Measurements from ENCODE around the gene RHOH. TPM values are rescaled to one million over a fixed set of nuclear protein-coding genes. Genes with fewer than 3 reads are reported as not detected.
"Not testable (repeated sequence)": the region's sequence is repeated elsewhere in the genome, so short reads cannot be mapped to it uniquely, and the experiment has no call there.

RHOH gene
- total RNA-seq, 4 donors from 2014 or later = 0.67 to 2.7 (median 1.4) TPM

GRCh38 chr4:40283968-40284367, 87.1 kb downstream of the RHOH start:
- no peaks in the 10 kb centered on the region for H3K9me3 ChIP-seq
- H3K4me3 ChIP-seq (replicated peaks in 1 of 3) = no peak overlapping the region
- no peaks in the 10 kb centered on the region for H3K36me3 ChIP-seq
- no peaks in the 10 kb centered on the region for H3K4me1 ChIP-seq
- 72 to 80% methylated on average over 10 of the region's 10 CpGs for WGBS, 2 donors
- H3K27me3 ChIP-seq = no peaks in the 10 kb centered on the region
- H3K27ac ChIP-seq = no peak overlapping the region
- TF ChIP-seq CTCF (IDR thresholded peaks at IDR 0.05) = no peak
- no peak for TF ChIP-seq POLR2A (IDR thresholded peaks at IDR 0.05)
- intact Hi-C loops (cut with DNase I) = no loop called here
- peak in 1 of 2 donors; percentile 10 for DNase-seq

GRCh38 chr4:40285692-40286091, 88.9 kb downstream of the RHOH start:
- no peak for TF ChIP-seq CTCF (IDR thresholded peaks at IDR 0.05)
- TF ChIP-seq POLR2A (IDR thresholded peaks at IDR 0.05) = no peak
- Histone ChIP-seq H3K4me3 (replicated peaks in 1 of 3) (no peak overlapping the region), H3K9me3 (no peaks in the 10 kb centered on the region), H3K27me3 (no peaks in the 10 kb centered on the region), H3K4me1 (no peaks in the 10 kb centered on the region), H3K36me3 (no peaks in the 10 kb centered on the region), H3K27ac (no peak overlapping the region)
- 64 to 73% methylated on average over 5 of the region's 5 CpGs for WGBS, 2 donors
- intact Hi-C loops (cut with DNase I) = no loop called here
- DNase-seq = no peak

- TF ChIP-seq CTCF (IDR thresholded peaks at IDR 0.05) (no peak), POLR2A (IDR thresholded peaks at IDR 0.05) (no peak)
- no peaks in the 10 kb centered on the region for H3K4me1 ChIP-seq
- no peak overlapping the region for H3K27ac ChIP-seq
- H3K9me3 ChIP-seq = no peaks in the 10 kb centered on the region
- 92 to 95% methylated on average over 8 of the region's 8 CpGs for WGBS, 2 donors
- H3K4me3 ChIP-seq (replicated peaks in 1 of 3) = no peak overlapping the region
- intact Hi-C loops (cut with DNase I) = no loop called here
- H3K27me3 ChIP-seq = no peaks in the 10 kb centered on the region
- DNase-seq = no peak
- H3K36me3 ChIP-seq = no peaks in the 10 kb centered on the region
These were observed 91.7 kb downstream of the RHOH start for GRCh38 chr4:40288566-40288965.

- intact Hi-C loops (cut with DNase I) = no loop called here
- Histone ChIP-seq H3K27me3 (no peaks in the 10 kb centered on the region), H3K9me3 (no peaks in the 10 kb centered on the region), H3K4me3 (replicated peaks in 1 of 3) (no peak overlapping the region), H3K36me3 (no peaks in the 10 kb centered on the region), H3K27ac (no peak overlapping the region), H3K4me1 (no peaks in the 10 kb centered on the region)
- no peak for DNase-seq
- WGBS, 2 donors = 64 to 66% methylated on average over 7 of the region's 7 CpGs
- no peak for TF ChIP-seq CTCF (IDR thresholded peaks at IDR 0.05)
- TF ChIP-seq POLR2A (IDR thresholded peaks at IDR 0.05) = no peak
These were observed 92.7 kb downstream of the RHOH start for GRCh38 chr4:40289366-40290188.

GRCh38 chr4:40290611-40291186, 93.9 kb downstream of the RHOH start:
- DNase-seq; H3K27ac ChIP-seq; intact Hi-C loops (cut with DNase I); H3K9me3 ChIP-seq; H3K27me3 ChIP-seq; H3K4me1 ChIP-seq; H3K4me3 ChIP-seq (replicated peaks in 1 of 3); H3K36me3 ChIP-seq: not testable (repeated sequence)
- WGBS, 2 donors = 83 to 86% methylated on average over 2 of the region's 2 CpGs
